ENCODE measurements around the gene SLAMF8.

Gene SLAMF8

GRCh38 chr1:159821171-159821867 is 5.4 kb upstream of the SLAMF8 start:
- Histone ChIP-seq H3K27me3 (ENCODE audit: insufficient read depth, low read length) (no peaks in the 10 kb centered on the region), H3K9ac (ENCODE audit: low read depth, low read length) (no peak overlapping the region), H3K27ac (ENCODE audit: low read depth, low read length) (no peak overlapping the region), H3K36me3 (ENCODE audit: insufficient read depth, low read length) (no peaks in the 10 kb centered on the region), H3K4me1 (ENCODE audit: insufficient read depth, low read length) (peaks cover 7% of the 10 kb centered on the region; the same call in 1 of the 2 replicates), H3K4me3 (ENCODE audit: low read length) (no peak overlapping the region), H3K9me3 (ENCODE audit: insufficient read depth, low read depth, low read length) (no peaks in the 10 kb centered on the region)
- WGBS: 92% methylated on average over 9 of the region's 9 CpGs

DNA sequence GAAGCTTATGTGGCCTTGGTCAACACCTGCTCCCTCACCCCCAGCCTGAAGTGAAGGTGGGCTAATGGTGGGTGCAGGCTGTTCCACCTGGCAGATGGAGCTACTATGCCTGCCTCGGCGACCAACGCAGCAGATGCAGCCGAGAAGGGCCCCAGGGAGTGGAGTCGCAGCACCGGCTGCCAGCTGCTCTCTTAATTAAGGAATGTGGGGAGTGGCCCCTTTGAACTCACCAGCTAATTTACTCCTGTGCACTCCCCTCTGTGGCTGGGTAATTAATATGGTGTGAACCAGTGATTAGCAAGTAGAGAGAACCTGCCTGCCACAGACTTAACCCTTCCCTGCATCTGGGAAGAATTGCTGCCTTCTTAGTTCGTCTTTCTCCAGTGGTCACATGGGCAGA is 3.3 kb upstream of the SLAMF8 start:
- H3K36me3 ChIP-seq (ENCODE audit: insufficient read depth, low read length): no peaks in the 10 kb centered on the region
- H3K27ac ChIP-seq (ENCODE audit: low read depth, low read length): no peak overlapping the region
- no peak overlapping the region for H3K4me3 ChIP-seq (ENCODE audit: low read length)
- no peak overlapping the region for H3K9ac ChIP-seq (ENCODE audit: low read depth, low read length)
- 40% methylated on average over 7 of the region's 7 CpGs for WGBS
- H3K9me3 ChIP-seq (ENCODE audit: insufficient read depth, low read depth, low read length): no peaks in the 10 kb centered on the region
- H3K27me3 ChIP-seq (ENCODE audit: insufficient read depth, low read length): no peaks in the 10 kb centered on the region
- H3K4me1 ChIP-seq (ENCODE audit: insufficient read depth, low read length): peaks cover 7% of the 10 kb centered on the region; the same call in 1 of the 2 replicates

DNA sequence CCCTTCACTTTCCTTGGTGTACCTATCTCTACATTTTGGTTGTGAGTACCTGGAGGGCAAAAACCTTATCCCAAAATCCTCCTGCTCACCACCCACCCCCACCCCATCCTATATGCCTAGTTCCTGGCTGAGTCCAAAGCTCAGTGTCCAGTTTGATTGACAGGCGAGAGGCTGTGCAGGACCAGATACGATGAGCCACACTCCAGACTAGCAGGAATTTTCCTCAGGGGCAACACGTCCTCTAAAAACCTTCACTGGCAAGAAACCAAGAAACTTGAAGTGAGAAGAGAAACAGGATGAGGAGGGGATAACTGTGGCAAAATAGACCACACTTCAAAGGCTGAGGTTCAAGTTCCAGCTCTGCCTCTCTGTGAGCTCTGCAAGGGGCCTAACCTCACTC is 1.1 kb upstream of the SLAMF8 start:
- Histone ChIP-seq H3K9ac (ENCODE audit: low read depth, low read length) (no peak overlapping the region), H3K9me3 (ENCODE audit: insufficient read depth, low read depth, low read length) (no peaks in the 10 kb centered on the region), H3K27me3 (ENCODE audit: insufficient read depth, low read length) (peaks cover 7% of the 10 kb centered on the region; the same call in 1 of the 2 replicates), H3K4me1 (ENCODE audit: insufficient read depth, low read length) (peaks cover 7% of the 10 kb centered on the region; the same call in 1 of the 2 replicates), H3K27ac (ENCODE audit: low read depth, low read length) (no peak overlapping the region), H3K36me3 (ENCODE audit: insufficient read depth, low read length) (no peaks in the 10 kb centered on the region), H3K4me3 (ENCODE audit: low read length) (no peak overlapping the region)
- 87% methylated on average over 3 of the region's 3 CpGs for WGBS

GRCh38 chr1:159827102-159827490 is 423 bp downstream of the SLAMF8 start:
- WGBS: 89% methylated on average over 6 of the region's 6 CpGs
- H3K27me3 ChIP-seq (ENCODE audit: insufficient read depth, low read length): peaks cover 12% of the 10 kb centered on the region; the same call in 1 of the 2 replicates
- H3K4me1 ChIP-seq (ENCODE audit: insufficient read depth, low read length): peaks cover 14% of the 10 kb centered on the region; the same call in 1 of the 2 replicates
- no peaks in the 10 kb centered on the region for H3K9me3 ChIP-seq (ENCODE audit: insufficient read depth, low read depth, low read length)
- no peaks in the 10 kb centered on the region for H3K36me3 ChIP-seq (ENCODE audit: insufficient read depth, low read length)
- H3K4me3 ChIP-seq (ENCODE audit: low read length): no peak overlapping the region
- H3K9ac ChIP-seq (ENCODE audit: low read depth, low read length): no peak overlapping the region
- H3K27ac ChIP-seq (ENCODE audit: low read depth, low read length): no peak overlapping the region

- Histone ChIP-seq H3K36me3 (ENCODE audit: insufficient read depth, low read length) (no peaks in the 10 kb centered on the region), H3K9me3 (ENCODE audit: insufficient read depth, low read depth, low read length) (no peaks in the 10 kb centered on the region), H3K4me3 (ENCODE audit: low read length) (no peak overlapping the region), H3K27me3 (ENCODE audit: insufficient read depth, low read length) (peaks cover 12% of the 10 kb centered on the region; the same call in 1 of the 2 replicates), H3K4me1 (ENCODE audit: insufficient read depth, low read length) (peaks cover 18% of the 10 kb centered on the region; the same call in 1 of the 2 replicates), H3K9ac (ENCODE audit: low read depth, low read length) (no peak overlapping the region), H3K27ac (ENCODE audit: low read depth, low read length) (no peak overlapping the region)
- WGBS: 90% methylated on average over 3 of the region's 3 CpGs
These were observed 876 bp downstream of the SLAMF8 start for GRCh38 chr1:159827549-159827948.

DNA sequence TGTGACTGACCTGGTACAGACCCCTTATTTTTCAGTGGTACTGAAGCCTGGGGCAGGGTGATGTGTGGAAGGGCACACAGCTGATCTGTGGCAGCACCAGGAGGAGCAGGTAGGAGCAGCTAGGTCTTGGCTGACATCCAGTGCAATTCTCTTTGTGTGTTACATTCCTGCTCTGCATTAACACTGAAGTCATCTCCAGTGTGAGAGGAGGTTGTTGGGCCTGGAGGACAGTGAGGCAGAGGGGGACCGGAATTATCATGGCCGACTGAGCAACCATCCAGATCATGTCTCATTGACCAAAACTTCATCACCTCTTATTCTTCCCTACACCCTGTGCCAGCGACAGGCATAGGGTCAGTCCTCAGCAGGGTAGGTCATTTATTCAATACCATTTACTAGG is 1.5 kb downstream of the SLAMF8 start:
- H3K36me3 ChIP-seq (ENCODE audit: insufficient read depth, low read length): no peaks in the 10 kb centered on the region
- H3K4me1 ChIP-seq (ENCODE audit: insufficient read depth, low read length): peaks cover 18% of the 10 kb centered on the region; the same call in 1 of the 2 replicates
- H3K27me3 ChIP-seq (ENCODE audit: insufficient read depth, low read length): peaks cover 18% of the 10 kb centered on the region; the same call in 1 of the 2 replicates
- no peak overlapping the region for H3K9ac ChIP-seq (ENCODE audit: low read depth, low read length)
- H3K4me3 ChIP-seq (ENCODE audit: low read length): no peak overlapping the region
- H3K27ac ChIP-seq (ENCODE audit: low read depth, low read length): no peak overlapping the region
- H3K9me3 ChIP-seq (ENCODE audit: insufficient read depth, low read depth, low read length): no peaks in the 10 kb centered on the region
- WGBS: 80% methylated on average over 3 of the region's 3 CpGs

DNA sequence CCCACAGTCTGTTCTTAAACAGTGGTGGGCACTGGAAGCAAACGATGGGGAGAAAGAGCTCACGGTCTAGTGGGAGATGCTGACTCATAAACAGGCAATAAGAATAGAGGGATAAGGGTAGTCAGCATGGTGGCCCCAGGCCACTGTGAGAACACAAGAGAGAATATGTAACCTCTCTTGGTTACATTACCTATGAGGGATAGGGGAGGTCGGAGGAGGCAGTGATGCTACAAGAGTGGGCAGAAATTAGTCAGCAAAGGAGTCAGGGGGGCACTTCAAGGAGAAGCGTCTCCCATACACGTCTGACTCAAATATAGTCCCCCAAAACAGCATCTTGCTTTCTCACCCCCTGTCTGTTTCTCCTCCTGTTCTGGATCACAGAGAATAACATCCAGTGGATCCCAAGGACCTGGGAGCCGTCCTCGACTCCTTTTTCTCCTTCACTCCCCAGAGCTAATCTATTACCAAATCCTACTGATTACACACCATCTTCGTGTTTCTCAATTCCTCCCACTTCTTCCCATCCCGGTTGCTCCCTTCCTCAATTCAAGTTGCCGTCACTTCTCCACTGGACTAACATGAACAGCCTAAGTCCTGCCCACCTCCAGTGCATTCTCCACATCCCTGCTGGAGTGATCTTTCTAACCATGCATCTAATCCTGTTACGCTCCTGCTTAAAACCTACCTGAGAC is 2.1 kb downstream of the SLAMF8 start:
- no peak overlapping the region for H3K4me3 ChIP-seq (ENCODE audit: low read length)
- H3K27me3 ChIP-seq (ENCODE audit: insufficient read depth, low read length): peaks cover 24% of the 10 kb centered on the region; the same call in 1 of the 2 replicates
- no peaks in the 10 kb centered on the region for H3K9me3 ChIP-seq (ENCODE audit: insufficient read depth, low read depth, low read length)
- H3K4me1 ChIP-seq (ENCODE audit: insufficient read depth, low read length): peaks cover 12% of the 10 kb centered on the region; the same call in 1 of the 2 replicates
- WGBS: 93% methylated on average over 11 of the region's 11 CpGs
- H3K9ac ChIP-seq (ENCODE audit: low read depth, low read length): no peak overlapping the region
- no peak overlapping the region for H3K27ac ChIP-seq (ENCODE audit: low read depth, low read length)
- H3K36me3 ChIP-seq (ENCODE audit: insufficient read depth, low read length): no peaks in the 10 kb centered on the region

- H3K9ac ChIP-seq (ENCODE audit: low read depth, low read length): no peak overlapping the region
- H3K27ac ChIP-seq (ENCODE audit: low read depth, low read length): no peak overlapping the region
- peaks cover 10% of the 10 kb centered on the region; the same call in 1 of the 2 replicates for H3K4me1 ChIP-seq (ENCODE audit: insufficient read depth, low read length)
- no peak overlapping the region for H3K4me3 ChIP-seq (ENCODE audit: low read length)
- H3K9me3 ChIP-seq (ENCODE audit: insufficient read depth, low read depth, low read length): no peaks in the 10 kb centered on the region
- 34% methylated on average over 3 of the region's 3 CpGs for WGBS
- peaks cover 26% of the 10 kb centered on the region; the same call in 1 of the 2 replicates for H3K27me3 ChIP-seq (ENCODE audit: insufficient read depth, low read length)
- H3K36me3 ChIP-seq (ENCODE audit: insufficient read depth, low read length): no peaks in the 10 kb centered on the region
These were observed 2.6 kb downstream of the SLAMF8 start for GRCh38 chr1:159829273-159829634.

- Histone ChIP-seq H3K27me3 (ENCODE audit: insufficient read depth, low read length) (peaks cover 31% of the 10 kb centered on the region; the same call in 1 of the 2 replicates), H3K36me3 (ENCODE audit: insufficient read depth, low read length) (no peaks in the 10 kb centered on the region), H3K27ac (ENCODE audit: low read depth, low read length) (no peak overlapping the region), H3K4me1 (ENCODE audit: insufficient read depth, low read length) (peaks cover 10% of the 10 kb centered on the region; the same call in 1 of the 2 replicates), H3K4me3 (ENCODE audit: low read length) (no peak overlapping the region), H3K9me3 (ENCODE audit: insufficient read depth, low read depth, low read length) (no peaks in the 10 kb centered on the region), H3K9ac (ENCODE audit: low read depth, low read length) (no peak overlapping the region)
- WGBS: 88% methylated on average over 18 of the region's 18 CpGs
These were observed 3.3 kb downstream of the SLAMF8 start for GRCh38 chr1:159829822-159830465.

- no peaks in the 10 kb centered on the region for H3K36me3 ChIP-seq (ENCODE audit: insufficient read depth, low read length)
- H3K4me3 ChIP-seq (ENCODE audit: low read length): no peak overlapping the region
- 94% methylated on average over 8 of the region's 8 CpGs for WGBS
- no peak overlapping the region for H3K27ac ChIP-seq (ENCODE audit: low read depth, low read length)
- peaks cover 31% of the 10 kb centered on the region; the same call in 1 of the 2 replicates for H3K27me3 ChIP-seq (ENCODE audit: insufficient read depth, low read length)
- H3K9ac ChIP-seq (ENCODE audit: low read depth, low read length): no peak overlapping the region
- H3K4me1 ChIP-seq (ENCODE audit: insufficient read depth, low read length): peaks cover 10% of the 10 kb centered on the region; the same call in 1 of the 2 replicates
- no peaks in the 10 kb centered on the region for H3K9me3 ChIP-seq (ENCODE audit: insufficient read depth, low read depth, low read length)
These were observed 4.0 kb downstream of the SLAMF8 start for GRCh38 chr1:159830722-159831121.

Data from HUES64 (cell line).